ENCODE measurements around the gene CDC123. TPM values are rescaled to one million over a fixed set of nuclear protein-coding genes. Genes with fewer than 3 reads are reported as not detected.

The CDC123 gene
- total and polyA plus RNA-seq, 9 donors, result 22.1 to 59.1 (median 35.8) TPM

- no peak for TF ChIP-seq EP300 (IDR thresholded peaks at IDR 0.05)
- TF ChIP-seq, protein P1, sequence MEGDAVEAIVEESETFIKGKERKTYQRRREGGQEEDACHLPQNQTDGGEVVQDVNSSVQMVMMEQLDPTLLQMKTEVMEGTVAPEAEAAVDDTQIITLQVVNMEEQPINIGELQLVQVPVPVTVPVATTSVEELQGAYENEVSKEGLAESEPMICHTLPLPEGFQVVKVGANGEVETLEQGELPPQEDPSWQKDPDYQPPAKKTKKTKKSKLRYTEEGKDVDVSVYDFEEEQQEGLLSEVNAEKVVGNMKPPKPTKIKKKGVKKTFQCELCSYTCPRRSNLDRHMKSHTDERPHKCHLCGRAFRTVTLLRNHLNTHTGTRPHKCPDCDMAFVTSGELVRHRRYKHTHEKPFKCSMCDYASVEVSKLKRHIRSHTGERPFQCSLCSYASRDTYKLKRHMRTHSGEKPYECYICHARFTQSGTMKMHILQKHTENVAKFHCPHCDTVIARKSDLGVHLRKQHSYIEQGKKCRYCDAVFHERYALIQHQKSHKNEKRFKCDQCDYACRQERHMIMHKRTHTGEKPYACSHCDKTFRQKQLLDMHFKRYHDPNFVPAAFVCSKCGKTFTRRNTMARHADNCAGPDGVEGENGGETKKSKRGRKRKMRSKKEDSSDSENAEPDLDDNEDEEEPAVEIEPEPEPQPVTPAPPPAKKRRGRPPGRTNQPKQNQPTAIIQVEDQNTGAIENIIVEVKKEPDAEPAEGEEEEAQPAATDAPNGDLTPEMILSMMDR (IDR thresholded peaks at IDR 0.05), result no peak
- TF ChIP-seq POLR2A (IDR thresholded peaks at IDR 0.05), result no peak
- Histone ChIP-seq H3K4me3 (no peak overlapping the region), H3K27me3 (no peaks in the 10 kb centered on the region), H3K36me3 (no peaks in the 10 kb centered on the region), H3K4me1 (ENCODE audit: insufficient read depth) (peaks cover 4% of the 10 kb centered on the region), H3K9me3 (no peaks in the 10 kb centered on the region), H3K27ac (no peak overlapping the region)
- intact Hi-C loops (cut with DNase I), result no loop called here
- WGBS, 3 donors, result 88 to 93% (median 91%) methylated on average over 2 of the region's 2 CpGs
- no peak for DNase-seq
Observed at GRCh38 chr10:12198156-12198555, 2.2 kb downstream of the CDC123 start.

- H3K4me3 ChIP-seq, result no peak overlapping the region
- intact Hi-C loops (cut with DNase I), result no loop called here
- TF ChIP-seq EP300 (IDR thresholded peaks at IDR 0.05) (no peak), POLR2A (IDR thresholded peaks at IDR 0.05) (no peak)
- TF ChIP-seq, protein P1 (IDR thresholded peaks at IDR 0.05), result no peak
- no peaks in the 10 kb centered on the region for H3K27me3 ChIP-seq
- H3K36me3 ChIP-seq, result no peaks in the 10 kb centered on the region
- no peaks in the 10 kb centered on the region for H3K9me3 ChIP-seq
- no peak for DNase-seq
- no peaks in the 10 kb centered on the region for H3K4me1 ChIP-seq (ENCODE audit: insufficient read depth)
- WGBS, 3 donors, result 95 to 97% (median 97%) methylated on average over 5 of the region's 5 CpGs
- H3K27ac ChIP-seq, result no peak overlapping the region
Observed at GRCh38 chr10:12200850-12201249, 4.9 kb downstream of the CDC123 start.

DNA sequence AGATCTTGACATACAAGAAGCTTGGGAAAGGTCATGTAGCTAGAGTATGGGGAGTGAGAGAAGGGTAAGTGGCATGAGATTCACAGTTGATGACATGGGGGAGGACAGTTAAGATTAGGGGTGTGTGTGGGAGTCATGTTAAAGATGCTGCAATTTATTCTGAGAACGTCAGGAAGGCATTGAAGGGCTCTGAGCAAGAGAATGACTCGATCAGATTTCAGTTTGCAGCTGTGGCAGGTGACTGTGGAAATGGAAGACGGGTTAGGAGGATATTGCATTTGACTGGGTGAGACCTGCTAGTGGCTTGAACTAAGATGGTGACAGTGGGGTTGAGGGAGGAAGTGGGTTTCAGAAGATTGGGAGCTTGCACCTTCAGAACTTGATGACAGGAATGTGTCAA lies 5.6 kb downstream of the CDC123 start:
- Histone ChIP-seq H3K4me1 (ENCODE audit: insufficient read depth) (no peaks in the 10 kb centered on the region), H3K27ac (no peak overlapping the region), H3K4me3 (no peak overlapping the region), H3K9me3 (no peaks in the 10 kb centered on the region), H3K36me3 (no peaks in the 10 kb centered on the region), H3K27me3 (no peaks in the 10 kb centered on the region)
- intact Hi-C loops (cut with DNase I), result no loop called here
- TF ChIP-seq POLR2A (IDR thresholded peaks at IDR 0.05) (no peak), EP300 (IDR thresholded peaks at IDR 0.05) (no peak)
- TF ChIP-seq, protein P1 (IDR thresholded peaks at IDR 0.05), result no peak
- DNase-seq, result no peak
- WGBS, 3 donors, result 75 to 81% (median 75%) methylated on average over 3 of the region's 3 CpGs

- Histone ChIP-seq H3K4me1 (ENCODE audit: insufficient read depth) (no peaks in the 10 kb centered on the region), H3K27ac (no peak overlapping the region), H3K36me3 (no peaks in the 10 kb centered on the region), H3K9me3 (no peaks in the 10 kb centered on the region), H3K4me3 (no peak overlapping the region), H3K27me3 (no peaks in the 10 kb centered on the region)
- DNase-seq, result no peak
- intact Hi-C loops (cut with DNase I), result no loop called here
- 83 to 85% (median 83%) methylated on average over 5 of the region's 5 CpGs for WGBS, 3 donors
- TF ChIP-seq EP300 (IDR thresholded peaks at IDR 0.05) (no peak), POLR2A (IDR thresholded peaks at IDR 0.05) (no peak)
- TF ChIP-seq, protein P1 (IDR thresholded peaks at IDR 0.05), result no peak
Observed at GRCh38 chr10:12202226-12202625, 6.2 kb downstream of the CDC123 start.

Measured in ovary (tissue), 9 donors.